Measurements from ENCODE around the gene CCDC63. TPM values are rescaled to one million over a fixed set of nuclear protein-coding genes. Genes with fewer than 3 reads are reported as not detected.
A peak's percentile ranks its signal among the peaks of the same experiment; 100 is the strongest.

The CCDC63 gene
- polyA plus RNA-seq, 3 donors = 0.22 TPM; not detected in 2

DNA sequence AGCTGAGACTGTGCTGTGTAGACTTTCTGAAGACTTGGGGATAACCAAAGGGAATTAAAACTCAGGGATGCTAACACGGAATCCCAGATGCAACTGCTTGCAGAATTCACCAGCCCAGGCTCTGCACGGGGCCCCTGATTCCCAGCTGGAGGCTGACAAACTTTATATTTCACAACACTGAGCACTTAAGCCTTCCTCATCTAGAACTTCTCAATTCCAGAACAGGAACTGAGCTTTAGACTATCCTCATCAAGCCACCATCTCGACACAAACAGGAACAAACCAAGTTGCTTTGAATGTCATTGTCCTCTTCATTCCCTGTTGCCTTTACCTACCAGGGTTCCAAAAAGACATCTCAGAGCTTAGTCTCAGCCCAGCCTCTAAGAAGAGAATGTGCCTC lies 22.2 kb downstream of the CCDC63 start:
- TF ChIP-seq, protein P1, sequence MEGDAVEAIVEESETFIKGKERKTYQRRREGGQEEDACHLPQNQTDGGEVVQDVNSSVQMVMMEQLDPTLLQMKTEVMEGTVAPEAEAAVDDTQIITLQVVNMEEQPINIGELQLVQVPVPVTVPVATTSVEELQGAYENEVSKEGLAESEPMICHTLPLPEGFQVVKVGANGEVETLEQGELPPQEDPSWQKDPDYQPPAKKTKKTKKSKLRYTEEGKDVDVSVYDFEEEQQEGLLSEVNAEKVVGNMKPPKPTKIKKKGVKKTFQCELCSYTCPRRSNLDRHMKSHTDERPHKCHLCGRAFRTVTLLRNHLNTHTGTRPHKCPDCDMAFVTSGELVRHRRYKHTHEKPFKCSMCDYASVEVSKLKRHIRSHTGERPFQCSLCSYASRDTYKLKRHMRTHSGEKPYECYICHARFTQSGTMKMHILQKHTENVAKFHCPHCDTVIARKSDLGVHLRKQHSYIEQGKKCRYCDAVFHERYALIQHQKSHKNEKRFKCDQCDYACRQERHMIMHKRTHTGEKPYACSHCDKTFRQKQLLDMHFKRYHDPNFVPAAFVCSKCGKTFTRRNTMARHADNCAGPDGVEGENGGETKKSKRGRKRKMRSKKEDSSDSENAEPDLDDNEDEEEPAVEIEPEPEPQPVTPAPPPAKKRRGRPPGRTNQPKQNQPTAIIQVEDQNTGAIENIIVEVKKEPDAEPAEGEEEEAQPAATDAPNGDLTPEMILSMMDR (IDR thresholded peaks at IDR 0.05) = no peak
- peaks cover 1 to 4% (median 2%) of the 10 kb centered on the region in 3 donors for H3K27me3 Mint-ChIP-seq (ENCODE audit: low read depth in 3 of 3)
- no peaks in the 10 kb centered on the region for H3K27me3 ChIP-seq (ENCODE audit: control insufficient read depth in 2 of 2, insufficient read depth in 2 of 2, low read length in 2 of 2)
- peak; percentile 71 to 85 (median 81) for DNase-seq
- no peaks in the 10 kb centered on the region for H3K36me3 Mint-ChIP-seq
- peak overlapping the region; percentile 29 for H3K4me2 ChIP-seq (replicated peaks; ENCODE audit: extremely low read depth, low read length, poor library complexity, severe bottlenecking)
- H2AFZ ChIP-seq (ENCODE audit: insufficient read depth, low read depth, low read length, poor library complexity, severe bottlenecking) = peak overlapping the region; percentile 68
- peaks cover 26% of the 10 kb centered on the region for H3K4me1 Mint-ChIP-seq
- intact Hi-C loops (cut with micrococcal nuclease) = no loop called here
- H3K27ac ChIP-seq (ENCODE audit: low read depth in 1 of 2, low read length in 2 of 2) = peak overlapping the region in 1 of 2 donors; percentile 82
- peaks cover 0 to 4% (median 2%) of the 10 kb centered on the region in 7 donors for H3K9me3 Mint-ChIP-seq
- no peaks in the 10 kb centered on the region for H3K9me3 ChIP-seq (replicated peaks in 1 of 2; ENCODE audit: control insufficient read depth in 1 of 2, insufficient read depth in 1 of 2, low read length in 2 of 2)
- H3K4me3 ChIP-seq (replicated peaks in 1 of 3; ENCODE audit: low read depth in 2 of 3, low read length in 3 of 3) = peak overlapping the region in 1 of 3 experiments; percentile 41
- H4K20me1 ChIP-seq (ENCODE audit: insufficient read depth, low read length) = no peaks in the 10 kb centered on the region
- peak overlapping the region in 1 of 2 donors; percentile 46 for H3K4me3 Mint-ChIP-seq
- peak overlapping the region; percentile 79 to 90 (median 86) for H3K27ac Mint-ChIP-seq
- peaks cover 12 to 28% of the 10 kb centered on the region in 2 donors for H3K4me1 ChIP-seq (ENCODE audit: control insufficient read depth in 1 of 2, insufficient read depth in 2 of 2, low read length in 2 of 2)
- H3K36me3 ChIP-seq (replicated peaks in 1 of 2; ENCODE audit: control insufficient read depth in 1 of 2, insufficient read depth in 2 of 2, low read length in 2 of 2) = no peaks in the 10 kb centered on the region
- no peaks in the 10 kb centered on the region for H3K79me2 ChIP-seq (ENCODE audit: insufficient read depth, low read length)
- H3K9ac ChIP-seq (ENCODE audit: insufficient read depth, low read length, poor library complexity, severe bottlenecking) = no peak overlapping the region
- 0% methylated on average over 3 of the region's 3 CpGs for WGBS (ENCODE audit: insufficient coverage)

DNA sequence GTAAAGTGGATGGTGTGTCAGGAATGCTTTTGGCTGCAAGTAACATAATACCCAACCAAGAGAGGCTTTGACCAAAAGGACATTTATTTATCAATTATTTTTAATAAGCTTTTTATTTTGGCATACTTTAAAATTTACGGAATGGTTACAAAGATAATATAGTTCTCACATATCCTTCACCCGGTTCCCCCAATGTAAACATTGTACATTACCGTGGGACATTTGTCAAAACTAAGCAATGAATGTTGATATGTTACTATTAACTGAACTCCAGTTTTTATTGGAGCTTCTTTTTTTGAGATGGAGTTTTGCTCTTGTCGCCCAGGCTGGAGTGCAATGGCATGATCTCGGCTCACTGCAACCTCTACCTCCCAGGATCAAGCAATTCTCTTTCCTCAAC lies 23.0 kb downstream of the CCDC63 start:
- Histone ChIP-seq H2AFZ (ENCODE audit: insufficient read depth, low read depth, low read length, poor library complexity, severe bottlenecking) (peak overlapping the region; percentile 68), H3K4me1 (ENCODE audit: control insufficient read depth in 1 of 2, insufficient read depth in 2 of 2, low read length in 2 of 2) (peaks cover 12 to 28% of the 10 kb centered on the region in 2 donors), H3K9me3 (replicated peaks in 1 of 2; ENCODE audit: control insufficient read depth in 1 of 2, insufficient read depth in 1 of 2, low read length in 2 of 2) (no peaks in the 10 kb centered on the region), H3K36me3 (replicated peaks in 1 of 2; ENCODE audit: control insufficient read depth in 1 of 2, insufficient read depth in 2 of 2, low read length in 2 of 2) (no peaks in the 10 kb centered on the region), H3K9ac (ENCODE audit: insufficient read depth, low read length, poor library complexity, severe bottlenecking) (no peak overlapping the region), H3K79me2 (ENCODE audit: insufficient read depth, low read length) (no peaks in the 10 kb centered on the region), H4K20me1 (ENCODE audit: insufficient read depth, low read length) (no peaks in the 10 kb centered on the region), H3K27me3 (ENCODE audit: control insufficient read depth in 2 of 2, insufficient read depth in 2 of 2, low read length in 2 of 2) (no peaks in the 10 kb centered on the region), H3K4me3 (replicated peaks in 1 of 3; ENCODE audit: low read depth in 2 of 3, low read length in 3 of 3) (peak overlapping the region in 1 of 3 experiments; percentile 41), H3K4me2 (replicated peaks; ENCODE audit: extremely low read depth, low read length, poor library complexity, severe bottlenecking) (no peak overlapping the region), H3K27ac (ENCODE audit: low read depth in 1 of 2, low read length in 2 of 2) (no peak overlapping the region)
- Mint-ChIP-seq H3K36me3 (no peaks in the 10 kb centered on the region), H3K27ac (peak overlapping the region; percentile 79 to 90 (median 86)), H3K9me3 (peaks cover 0 to 4% (median 2%) of the 10 kb centered on the region in 7 donors), H3K4me1 (peaks cover 26% of the 10 kb centered on the region), H3K27me3 (ENCODE audit: low read depth in 3 of 3) (peaks cover 0 to 4% (median 2%) of the 10 kb centered on the region in 3 donors), H3K4me3 (no peak overlapping the region)
- intact Hi-C loops (cut with micrococcal nuclease) = no loop called here
- TF ChIP-seq, protein P1 (IDR thresholded peaks at IDR 0.05) = no peak
- DNase-seq = no peak
- WGBS (ENCODE audit: insufficient coverage) = no CpG with 5 or more reads among the region's 5 CpGs

Data from CD14-positive monocyte (primary cell).